Measurements from ENCODE around the gene PKD2L1.
"Not testable (repeated sequence)": the region's sequence is repeated elsewhere in the genome, so short reads cannot be mapped to it uniquely, and the experiment has no call there.

The PKD2L1 gene

DNA sequence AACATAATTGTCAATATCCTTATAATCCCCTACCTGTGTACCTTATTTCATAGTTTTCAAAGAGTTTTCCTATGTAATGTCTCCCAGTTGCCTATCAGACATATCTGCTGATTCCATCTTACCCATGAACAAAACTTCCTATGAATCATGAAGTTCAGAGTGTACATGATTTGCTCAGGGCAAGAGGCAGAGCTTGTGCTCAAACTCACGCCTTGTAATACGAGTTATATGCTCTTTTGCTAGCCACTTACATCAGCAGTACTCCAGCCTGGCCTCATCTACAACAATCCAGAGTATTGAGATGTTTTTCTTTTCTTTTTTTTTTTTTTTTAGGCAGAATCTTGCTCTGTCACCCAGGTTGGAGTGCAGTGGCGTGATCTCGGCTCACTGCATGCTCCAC lies 11.8 kb downstream of the PKD2L1 start:
- H3K9me3 ChIP-seq (ENCODE audit: control insufficient read depth, low read length) = no peaks in the 10 kb centered on the region
- H3K4me1 ChIP-seq (ENCODE audit: control insufficient read depth, insufficient read depth, low read length) = peaks cover 7% of the 10 kb centered on the region
- H3K27me3 ChIP-seq (ENCODE audit: control insufficient read depth, insufficient read depth, low read length) = no peaks in the 10 kb centered on the region
- H3K9ac ChIP-seq (ENCODE audit: low read length) = no peak overlapping the region
- H3K4me3 ChIP-seq (ENCODE audit: low read length) = no peak overlapping the region
- no peaks in the 10 kb centered on the region for H3K36me3 ChIP-seq (ENCODE audit: control insufficient read depth, insufficient read depth, low read length)

GRCh38 chr10:100315615-100316014 lies 14.4 kb downstream of the PKD2L1 start:
- Histone ChIP-seq H3K9ac (ENCODE audit: low read length) (no peak overlapping the region), H3K4me3 (ENCODE audit: low read length) (no peak overlapping the region), H3K9me3 (ENCODE audit: control insufficient read depth, low read length) (no peaks in the 10 kb centered on the region), H3K4me1 (ENCODE audit: control insufficient read depth, insufficient read depth, low read length) (peaks cover 27% of the 10 kb centered on the region), H3K27me3 (ENCODE audit: control insufficient read depth, insufficient read depth, low read length) (no peaks in the 10 kb centered on the region), H3K36me3 (ENCODE audit: control insufficient read depth, insufficient read depth, low read length) (no peaks in the 10 kb centered on the region)

- peaks cover 29% of the 10 kb centered on the region for H3K4me1 ChIP-seq (ENCODE audit: control insufficient read depth, insufficient read depth, low read length)
- no peak overlapping the region for H3K4me3 ChIP-seq (ENCODE audit: low read length)
- H3K27me3 ChIP-seq (ENCODE audit: control insufficient read depth, insufficient read depth, low read length) = no peaks in the 10 kb centered on the region
- no peak overlapping the region for H3K9ac ChIP-seq (ENCODE audit: low read length)
- H3K36me3 ChIP-seq (ENCODE audit: control insufficient read depth, insufficient read depth, low read length) = no peaks in the 10 kb centered on the region
- no peaks in the 10 kb centered on the region for H3K9me3 ChIP-seq (ENCODE audit: control insufficient read depth, low read length)
These were observed 18.7 kb downstream of the PKD2L1 start for GRCh38 chr10:100311298-100311697.

DNA sequence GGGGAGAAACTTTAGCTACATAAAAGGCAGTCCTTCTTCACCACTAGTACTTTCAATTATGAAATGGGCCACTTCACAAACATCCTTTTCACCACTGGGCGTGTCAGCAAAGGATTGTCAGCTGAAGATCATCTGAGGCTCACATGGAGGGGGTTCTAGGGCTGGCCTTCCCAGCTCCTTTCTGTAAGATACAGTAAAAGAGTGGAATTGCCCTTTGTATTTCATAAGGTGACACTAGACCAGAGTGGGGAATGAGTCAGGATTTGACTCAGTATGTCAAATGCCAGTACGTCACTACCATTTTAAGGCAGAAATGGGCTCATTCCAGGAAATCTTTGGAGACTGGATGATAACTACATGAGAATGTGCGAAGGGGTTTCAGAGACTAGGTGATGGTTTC lies 22.3 kb downstream of the PKD2L1 start:
- H3K36me3 ChIP-seq (ENCODE audit: control insufficient read depth, insufficient read depth, low read length) = no peaks in the 10 kb centered on the region
- no peak overlapping the region for H3K4me3 ChIP-seq (ENCODE audit: low read length)
- H3K9ac ChIP-seq (ENCODE audit: low read length) = no peak overlapping the region
- no peaks in the 10 kb centered on the region for H3K9me3 ChIP-seq (ENCODE audit: control insufficient read depth, low read length)
- H3K27me3 ChIP-seq (ENCODE audit: control insufficient read depth, insufficient read depth, low read length) = no peaks in the 10 kb centered on the region
- peaks cover 19% of the 10 kb centered on the region for H3K4me1 ChIP-seq (ENCODE audit: control insufficient read depth, insufficient read depth, low read length)

DNA sequence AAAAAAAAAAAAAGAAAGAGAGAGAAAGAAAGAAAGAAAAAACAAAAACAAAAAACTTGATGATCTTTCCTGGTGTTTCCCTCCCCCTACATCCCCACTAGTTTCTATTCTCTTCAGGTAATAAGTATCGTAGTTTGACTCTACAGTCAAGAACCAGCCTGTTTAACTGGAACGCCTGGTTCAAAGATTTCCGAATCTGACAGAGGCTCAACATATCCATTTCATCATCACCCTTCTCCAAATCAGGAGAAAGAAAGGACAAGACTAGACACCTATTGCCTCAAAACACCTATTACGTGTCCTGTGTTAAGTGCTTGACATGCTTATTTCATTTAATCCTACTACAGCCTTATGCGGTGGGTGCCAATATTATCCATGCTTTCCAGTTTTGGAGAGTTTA lies 23.2 kb downstream of the PKD2L1 start:
- Histone ChIP-seq H3K4me1 (ENCODE audit: control insufficient read depth, insufficient read depth, low read length) (peaks cover 10% of the 10 kb centered on the region), H3K9ac (ENCODE audit: low read length) (no peak overlapping the region), H3K9me3 (ENCODE audit: control insufficient read depth, low read length) (no peaks in the 10 kb centered on the region), H3K27me3 (ENCODE audit: control insufficient read depth, insufficient read depth, low read length) (no peaks in the 10 kb centered on the region), H3K36me3 (ENCODE audit: control insufficient read depth, insufficient read depth, low read length) (no peaks in the 10 kb centered on the region), H3K4me3 (ENCODE audit: low read length) (no peak overlapping the region)

DNA sequence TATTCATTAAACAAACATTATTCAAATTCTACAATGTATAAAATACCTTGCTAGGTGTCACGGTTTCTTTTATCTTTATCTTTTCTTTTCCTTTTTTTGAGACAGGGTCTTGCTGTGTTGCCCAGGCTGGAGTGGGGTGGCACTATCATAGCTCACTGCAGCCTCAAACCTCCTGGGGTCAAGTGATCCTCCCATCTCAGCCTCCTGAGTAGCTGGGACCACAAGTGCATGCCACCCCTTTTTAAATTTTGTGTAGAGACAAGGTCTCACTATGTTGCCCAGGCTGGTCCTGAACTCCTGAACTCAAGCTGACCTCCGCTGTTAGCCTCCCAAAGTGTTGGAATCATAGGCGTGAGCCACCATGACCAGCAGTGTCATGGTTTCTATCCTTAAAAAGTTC lies 25.6 kb downstream of the PKD2L1 start:
- Histone ChIP-seq H3K4me3 (ENCODE audit: low read length) (no peak overlapping the region), H3K27me3 (ENCODE audit: control insufficient read depth, insufficient read depth, low read length) (no peaks in the 10 kb centered on the region), H3K9ac (ENCODE audit: low read length) (no peak overlapping the region), H3K36me3 (ENCODE audit: control insufficient read depth, insufficient read depth, low read length) (no peaks in the 10 kb centered on the region), H3K4me1 (ENCODE audit: control insufficient read depth, insufficient read depth, low read length) (no peaks in the 10 kb centered on the region), H3K9me3 (ENCODE audit: control insufficient read depth, low read length) (no peaks in the 10 kb centered on the region)

DNA sequence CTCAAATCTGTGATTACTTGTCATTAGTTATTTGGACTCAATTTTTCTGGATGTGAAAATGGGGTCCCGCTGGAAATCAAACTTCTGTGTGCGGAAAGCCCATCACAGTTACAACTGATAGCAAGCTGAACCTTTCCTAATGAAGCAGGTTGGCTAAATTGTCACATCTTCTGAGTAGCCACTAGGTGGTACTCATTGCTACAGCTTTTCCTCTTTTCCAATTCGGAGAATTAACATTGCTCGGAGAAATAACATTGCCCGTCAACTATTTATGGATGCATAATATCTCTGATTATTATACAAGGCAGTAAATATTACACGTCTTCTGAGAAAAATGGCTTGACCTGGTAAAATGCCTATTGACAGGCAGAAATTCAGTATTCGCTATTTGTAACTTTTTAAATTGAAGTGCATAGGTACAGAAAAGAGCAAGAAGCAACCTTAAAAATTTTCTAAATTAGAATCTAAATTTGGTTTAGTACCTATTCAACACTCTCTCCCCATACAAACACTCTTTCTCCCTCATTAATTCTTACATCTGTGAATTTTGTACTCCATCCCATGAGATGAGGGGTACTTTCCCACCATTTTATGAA lies 26.2 kb downstream of the PKD2L1 start:
- Histone ChIP-seq H3K27me3 (ENCODE audit: control insufficient read depth, insufficient read depth, low read length) (no peaks in the 10 kb centered on the region), H3K9ac (ENCODE audit: low read length) (no peak overlapping the region)

GRCh38 chr10:100301123-100301522 lies 28.9 kb downstream of the PKD2L1 start:
- not testable (repeated sequence) for H3K36me3 ChIP-seq (ENCODE audit: control insufficient read depth, insufficient read depth, low read length); H3K4me3 ChIP-seq (ENCODE audit: low read length); H3K4me1 ChIP-seq (ENCODE audit: control insufficient read depth, insufficient read depth, low read length); H3K9ac ChIP-seq (ENCODE audit: low read length); H3K27me3 ChIP-seq (ENCODE audit: control insufficient read depth, insufficient read depth, low read length); H3K9me3 ChIP-seq (ENCODE audit: control insufficient read depth, low read length)

More for the DNA sequence above, 26.2 kb downstream of the PKD2L1 start:
- Histone ChIP-seq H3K36me3 (ENCODE audit: control insufficient read depth, insufficient read depth, low read length) (no peaks in the 10 kb centered on the region), H3K4me3 (ENCODE audit: low read length) (no peak overlapping the region), H3K9me3 (ENCODE audit: control insufficient read depth, low read length) (no peaks in the 10 kb centered on the region), H3K4me1 (ENCODE audit: control insufficient read depth, insufficient read depth, low read length) (no peaks in the 10 kb centered on the region)

GRCh38 chr10:100297242-100297641 lies 32.8 kb downstream of the PKD2L1 start:
- no peaks in the 10 kb centered on the region for H3K27me3 ChIP-seq (ENCODE audit: control insufficient read depth, insufficient read depth, low read length)
- no peak overlapping the region for H3K4me3 ChIP-seq (ENCODE audit: low read length)
- H3K9ac ChIP-seq (ENCODE audit: low read length) = no peak overlapping the region
- H3K4me1 ChIP-seq (ENCODE audit: control insufficient read depth, insufficient read depth, low read length) = no peaks in the 10 kb centered on the region
- no peaks in the 10 kb centered on the region for H3K9me3 ChIP-seq (ENCODE audit: control insufficient read depth, low read length)
- no peaks in the 10 kb centered on the region for H3K36me3 ChIP-seq (ENCODE audit: control insufficient read depth, insufficient read depth, low read length)

GRCh38 chr10:100293066-100293465 lies 37.0 kb downstream of the PKD2L1 start:
- Histone ChIP-seq H3K36me3 (ENCODE audit: control insufficient read depth, insufficient read depth, low read length) (no peaks in the 10 kb centered on the region), H3K27me3 (ENCODE audit: control insufficient read depth, insufficient read depth, low read length) (no peaks in the 10 kb centered on the region), H3K9ac (ENCODE audit: low read length) (no peak overlapping the region)

DNA sequence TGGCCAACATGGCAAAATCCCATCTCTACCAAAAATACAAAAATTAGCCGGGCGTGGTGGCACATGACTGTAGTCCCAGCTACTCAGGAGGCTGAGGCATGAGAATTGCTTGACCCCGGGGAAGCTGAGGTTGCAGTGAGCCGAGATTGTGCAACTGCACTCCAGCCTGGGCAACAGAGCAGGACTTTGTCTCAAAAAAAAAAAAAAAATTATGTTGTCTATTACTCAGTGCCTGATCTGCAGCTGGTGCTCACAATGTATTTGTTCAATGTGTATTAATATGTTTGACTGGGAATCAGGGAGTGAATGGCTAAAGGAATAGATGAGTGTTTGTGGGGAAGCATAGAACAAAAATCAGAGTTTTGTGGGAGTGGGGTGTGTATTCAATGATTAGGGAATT lies 37.7 kb downstream of the PKD2L1 start:
- H3K4me1 ChIP-seq (ENCODE audit: control insufficient read depth, insufficient read depth, low read length); H3K9me3 ChIP-seq (ENCODE audit: control insufficient read depth, low read length); H3K4me3 ChIP-seq (ENCODE audit: low read length); H3K36me3 ChIP-seq (ENCODE audit: control insufficient read depth, insufficient read depth, low read length); H3K27me3 ChIP-seq (ENCODE audit: control insufficient read depth, insufficient read depth, low read length); H3K9ac ChIP-seq (ENCODE audit: low read length): not testable (repeated sequence)

More at GRCh38 chr10:100293066-100293465, 37.0 kb downstream of the PKD2L1 start:
- Histone ChIP-seq H3K9me3 (ENCODE audit: control insufficient read depth, low read length) (no peaks in the 10 kb centered on the region), H3K4me3 (ENCODE audit: low read length) (no peak overlapping the region), H3K4me1 (ENCODE audit: control insufficient read depth, insufficient read depth, low read length) (no peaks in the 10 kb centered on the region)

GRCh38 chr10:100291356-100291755 lies 38.7 kb downstream of the PKD2L1 start:
- no peak overlapping the region for H3K9ac ChIP-seq (ENCODE audit: low read length)
- H3K4me1 ChIP-seq (ENCODE audit: control insufficient read depth, insufficient read depth, low read length) = peaks cover 5% of the 10 kb centered on the region
- no peaks in the 10 kb centered on the region for H3K27me3 ChIP-seq (ENCODE audit: control insufficient read depth, insufficient read depth, low read length)
- H3K9me3 ChIP-seq (ENCODE audit: control insufficient read depth, low read length) = no peaks in the 10 kb centered on the region
- H3K4me3 ChIP-seq (ENCODE audit: low read length) = no peak overlapping the region
- H3K36me3 ChIP-seq (ENCODE audit: control insufficient read depth, insufficient read depth, low read length) = no peaks in the 10 kb centered on the region

GRCh38 chr10:100289641-100290040 lies 40.4 kb downstream of the PKD2L1 start:
- Histone ChIP-seq H3K36me3 (ENCODE audit: control insufficient read depth, insufficient read depth, low read length) (no peaks in the 10 kb centered on the region), H3K4me3 (ENCODE audit: low read length) (no peak overlapping the region), H3K27me3 (ENCODE audit: control insufficient read depth, insufficient read depth, low read length) (no peaks in the 10 kb centered on the region), H3K9me3 (ENCODE audit: control insufficient read depth, low read length) (no peaks in the 10 kb centered on the region), H3K4me1 (ENCODE audit: control insufficient read depth, insufficient read depth, low read length) (peaks cover 13% of the 10 kb centered on the region), H3K9ac (ENCODE audit: low read length) (no peak overlapping the region)

Measured in mucosa of stomach (tissue), 1 donor.